ENCODE results near the gene INPP5D. TPM values are rescaled to one million over a fixed set of nuclear protein-coding genes. Genes with fewer than 3 reads are reported as not detected.
"Not testable (repeated sequence)": the region's sequence is repeated elsewhere in the genome, so short reads cannot be mapped to it uniquely, and the experiment has no call there.

Gene INPP5D
- total RNA-seq, 4 donors from 2014 or later: 6.5 to 18.7 (median 11.5) TPM

- Histone ChIP-seq H3K27me3 (no peaks in the 10 kb centered on the region), H3K4me1 (peaks cover 35% of the 10 kb centered on the region), H3K4me3 (no peak overlapping the region), H3K27ac (peak overlapping the region; percentile 35), H3K9me3 (no peaks in the 10 kb centered on the region), H3K36me3 (no peaks in the 10 kb centered on the region)
- 31% methylated on average over 24 of the region's 24 CpGs for WGBS
- no peak for TF ChIP-seq CTCF (IDR thresholded peaks at IDR 0.05)
- TF ChIP-seq POLR2AphosphoS5 (IDR thresholded peaks at IDR 0.05): peak in 2 of 3 donors; percentile 9 to 66
- DNase-seq (ENCODE audit: low spot score in 2 of 2): peak; percentile 78 to 79
These were observed 8.6 kb upstream of the INPP5D start for GRCh38 chr2:233051241-233052149.

GRCh38 chr2:233052517-233052916 lies 7.6 kb upstream of the INPP5D start:
- DNase-seq (ENCODE audit: low spot score in 2 of 2): peak in 1 of 2 donors; percentile 54
- H3K9me3 ChIP-seq, H3K4me3 ChIP-seq, H3K27me3 ChIP-seq, H3K27ac ChIP-seq, H3K36me3 ChIP-seq: not testable (repeated sequence)
- WGBS: 96% methylated on average over 4 of the region's 4 CpGs
- peaks cover 35% of the 10 kb centered on the region for H3K4me1 ChIP-seq

- DNase-seq (ENCODE audit: low spot score in 2 of 2): peak; percentile 71 to 80
- Histone ChIP-seq H3K4me1 (peaks cover 21% of the 10 kb centered on the region), H3K36me3 (no peaks in the 10 kb centered on the region), H3K27ac (no peak overlapping the region), H3K27me3 (no peaks in the 10 kb centered on the region), H3K9me3 (no peaks in the 10 kb centered on the region), H3K4me3 (no peak overlapping the region)
- TF ChIP-seq EP300 (IDR thresholded peaks at IDR 0.05) (no peak), CTCF (IDR thresholded peaks at IDR 0.05) (peak; percentile 71 to 81)
- WGBS: 26% methylated on average over 19 of the region's 22 CpGs
These were observed 6.0 kb upstream of the INPP5D start for GRCh38 chr2:233053928-233054784.

- no peak overlapping the region for H3K4me3 ChIP-seq
These were observed 4.8 kb upstream of the INPP5D start for GRCh38 chr2:233055362-233055761.

More at GRCh38 chr2:233055362-233055761, 4.8 kb upstream of the INPP5D start:
- Histone ChIP-seq H3K4me1 (peaks cover 19% of the 10 kb centered on the region), H3K27ac (no peak overlapping the region), H3K36me3 (no peaks in the 10 kb centered on the region), H3K9me3 (no peaks in the 10 kb centered on the region), H3K27me3 (no peaks in the 10 kb centered on the region)
- 94% methylated on average over 2 of the region's 2 CpGs for WGBS
- TF ChIP-seq EP300 (IDR thresholded peaks at IDR 0.05) (no peak), POLR2AphosphoS5 (IDR thresholded peaks at IDR 0.05) (no peak), POLR2A (IDR thresholded peaks at IDR 0.05) (no peak), CTCF (IDR thresholded peaks at IDR 0.05) (no peak)
- DNase-seq (ENCODE audit: low spot score in 2 of 2): no peak

Data from suprapubic skin (tissue), 4 donors.